NCI-H1092 treated with DMSO at 0.1 percent for 48 hours (cell line): ENCODE data around the gene KIF23.
A peak's percentile ranks its signal among the peaks of the same experiment; 100 is the strongest.

ENCODE experiments used
- DNase-seq: peaks from one replicate; lab custom pipeline; 2025; lab: John Stamatoyannopoulos, UW

Gene KIF23

GRCh38 chr15:69465253-69465652 lies 51.1 kb downstream of the KIF23 start:
- DNase-seq = no peak

DNA sequence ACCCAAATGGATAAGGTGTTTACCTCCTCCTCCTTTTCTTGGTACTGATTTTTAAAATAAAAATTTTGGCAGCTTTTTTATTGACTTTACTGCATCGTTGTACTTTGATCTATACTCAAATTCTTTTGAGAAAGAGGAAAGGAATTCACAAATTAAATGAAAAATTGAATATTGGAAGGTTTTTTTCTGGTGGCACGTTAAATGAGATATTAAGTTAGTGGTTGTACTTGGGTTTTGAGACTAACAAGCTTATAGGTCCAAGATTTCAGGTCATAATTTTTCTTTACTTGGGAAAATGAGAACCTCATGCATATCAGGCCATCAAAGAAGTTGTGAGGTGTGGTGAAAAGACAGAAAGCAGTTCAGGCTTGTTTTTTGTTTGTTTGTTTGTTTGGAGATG lies 52.6 kb downstream of the KIF23 start:
- DNase-seq = no peak

DNA sequence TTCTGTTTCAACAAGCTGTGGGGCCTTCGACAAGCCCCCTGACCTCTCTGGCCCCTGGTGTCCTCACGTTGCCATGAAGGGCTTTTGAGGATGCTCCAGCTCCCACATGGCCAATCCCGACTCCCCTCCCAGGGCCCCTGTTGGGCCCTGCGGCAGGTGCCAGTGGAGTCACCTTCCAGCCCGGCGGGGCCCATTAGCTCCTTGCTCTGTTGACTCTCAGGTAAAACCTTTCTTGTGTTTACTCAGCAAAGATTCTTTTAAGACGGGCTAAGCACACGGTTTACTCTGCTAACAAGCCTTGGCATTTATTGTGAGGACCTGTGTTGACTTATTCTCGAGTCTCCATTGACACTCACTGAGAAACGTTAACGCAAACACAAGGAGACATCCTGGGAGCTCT lies 53.5 kb downstream of the KIF23 start:
- DNase-seq = no peak

- DNase-seq = peak; percentile 89
Measured at GRCh38 chr15:69468241-69469121, 54.3 kb downstream of the KIF23 start.

DNA sequence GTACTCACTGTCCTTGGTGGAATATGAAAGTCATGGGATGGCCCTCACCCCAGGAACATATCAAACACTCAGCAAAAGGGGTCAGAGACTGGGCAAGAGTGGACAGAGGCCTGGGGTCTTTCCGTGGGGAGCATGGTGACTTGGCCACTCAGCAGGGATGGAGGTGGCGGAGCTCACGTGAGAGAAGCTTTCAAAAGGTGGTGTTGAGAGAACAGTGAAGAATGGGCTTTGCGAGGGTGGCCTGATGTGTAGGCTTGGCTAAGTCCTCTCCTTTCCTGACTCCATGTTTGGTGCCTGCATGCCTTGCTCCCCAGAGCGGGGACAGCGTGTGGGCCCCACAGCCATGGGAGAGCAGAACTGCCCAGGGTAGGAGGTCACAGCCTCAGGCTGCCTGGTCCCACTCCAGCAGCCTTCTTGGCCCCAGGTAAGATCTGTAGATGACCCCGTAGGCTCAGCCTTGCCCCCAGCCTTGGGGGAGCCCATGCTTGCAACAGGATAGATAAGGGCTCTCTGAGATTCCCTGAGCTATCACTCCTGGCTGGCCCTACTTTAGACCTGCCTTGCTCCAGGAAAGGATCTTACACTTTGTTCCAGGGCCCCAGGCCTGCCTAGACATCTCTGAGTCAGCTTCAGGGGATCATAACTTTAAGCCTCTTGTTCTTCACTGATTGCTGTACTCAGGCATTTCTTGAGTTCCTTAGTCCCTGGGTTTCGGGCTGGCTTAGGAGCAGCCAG lies 55.5 kb downstream of the KIF23 start:
- DNase-seq = no peak

- DNase-seq = no peak
Measured at GRCh38 chr15:69472046-69472445, 57.9 kb downstream of the KIF23 start.

GRCh38 chr15:69472562-69472961 lies 58.4 kb downstream of the KIF23 start:
- peak; percentile 44 for DNase-seq

DNA sequence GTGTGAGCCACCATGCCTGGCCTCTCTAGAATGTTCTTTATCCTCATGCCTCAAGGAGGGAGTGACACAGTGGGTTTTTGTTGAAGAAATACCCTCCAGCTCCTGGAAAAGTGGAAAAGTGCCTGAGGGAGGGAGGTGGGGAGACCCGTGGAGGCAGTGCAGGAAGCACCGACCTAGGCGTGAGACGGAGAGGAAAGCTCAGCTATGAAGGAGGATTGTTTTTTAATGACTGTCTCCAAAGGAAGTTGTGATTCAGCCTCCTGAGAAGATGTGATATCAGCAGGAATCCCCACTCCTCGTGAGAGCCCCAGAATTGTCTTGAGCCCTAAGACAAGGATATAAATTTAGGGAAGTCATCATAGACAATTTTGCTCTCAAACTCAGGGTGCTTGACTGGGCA lies 60.1 kb downstream of the KIF23 start:
- DNase-seq = no peak

DNA sequence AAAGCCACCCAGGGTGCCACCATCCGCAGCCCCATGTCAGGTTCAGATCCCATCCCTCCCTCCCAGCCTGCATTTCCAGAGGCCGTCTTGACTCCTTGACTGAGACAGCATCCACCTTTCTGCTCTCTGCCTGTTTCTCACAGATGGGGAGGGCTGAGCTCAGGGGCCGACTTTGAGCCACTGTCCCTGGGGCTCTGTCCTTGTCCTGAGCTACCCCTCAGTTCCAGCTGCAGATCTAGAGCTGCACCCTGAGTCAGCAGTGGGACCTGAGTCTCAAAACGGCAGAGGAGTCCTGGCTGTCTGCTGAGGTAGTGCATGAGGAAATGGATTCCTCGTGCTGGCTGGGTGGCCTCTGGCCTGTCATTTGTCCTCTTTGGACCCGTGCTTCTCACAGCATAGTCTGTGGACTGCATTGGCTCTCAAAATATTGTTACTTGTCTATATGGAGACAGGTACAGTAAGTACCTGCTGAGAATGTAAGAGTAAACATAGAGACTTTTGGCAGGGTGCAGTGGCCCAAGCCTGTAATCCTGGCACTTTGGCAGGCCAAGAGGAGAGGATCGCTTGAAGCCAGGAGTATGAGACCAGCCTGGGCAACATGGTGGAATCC lies 60.8 kb downstream of the KIF23 start:
- no peak for DNase-seq

- peak; percentile 21 for DNase-seq
Measured at GRCh38 chr15:69475769-69476358, 61.7 kb downstream of the KIF23 start.

DNA sequence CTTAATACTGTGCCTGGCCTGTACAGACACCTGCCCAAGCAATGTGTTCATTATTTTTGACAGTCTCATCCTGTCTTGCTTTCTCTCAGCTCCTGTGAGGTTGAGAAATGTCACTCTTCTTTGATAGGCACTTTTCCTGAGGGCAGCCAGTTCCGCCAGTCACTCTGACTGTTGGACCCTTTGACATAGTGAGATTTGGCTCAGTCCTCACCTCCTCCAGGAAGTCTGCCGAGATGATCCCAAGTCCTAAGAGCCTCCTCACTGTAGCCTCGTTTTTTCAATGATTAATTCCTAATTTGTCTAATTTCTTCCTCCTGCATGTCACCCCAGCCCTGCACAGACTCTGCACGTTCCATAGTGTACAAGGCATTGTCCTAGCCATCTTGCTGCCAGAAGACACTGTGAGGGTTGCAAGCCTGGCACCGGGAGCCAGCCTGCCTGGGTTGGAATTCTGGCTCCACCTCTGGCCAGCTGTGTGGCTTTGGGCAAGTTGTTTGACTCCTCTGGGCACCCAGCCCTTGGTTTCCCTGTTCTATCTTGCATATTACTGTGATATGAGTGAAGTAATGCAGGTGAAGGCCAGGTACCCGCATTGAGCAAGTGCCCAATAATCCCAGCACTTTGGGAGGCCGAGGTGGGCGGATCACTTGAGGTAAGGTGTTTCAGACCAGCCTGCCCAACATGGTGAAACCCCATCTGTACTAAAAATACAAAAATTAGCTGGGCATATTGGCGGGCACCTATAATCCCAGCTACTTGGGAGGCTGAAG lies 62.7 kb downstream of the KIF23 start:
- DNase-seq = no peak

GRCh38 chr15:69478259-69478781 lies 64.2 kb downstream of the KIF23 start:
- peak; percentile 56 for DNase-seq

DNA sequence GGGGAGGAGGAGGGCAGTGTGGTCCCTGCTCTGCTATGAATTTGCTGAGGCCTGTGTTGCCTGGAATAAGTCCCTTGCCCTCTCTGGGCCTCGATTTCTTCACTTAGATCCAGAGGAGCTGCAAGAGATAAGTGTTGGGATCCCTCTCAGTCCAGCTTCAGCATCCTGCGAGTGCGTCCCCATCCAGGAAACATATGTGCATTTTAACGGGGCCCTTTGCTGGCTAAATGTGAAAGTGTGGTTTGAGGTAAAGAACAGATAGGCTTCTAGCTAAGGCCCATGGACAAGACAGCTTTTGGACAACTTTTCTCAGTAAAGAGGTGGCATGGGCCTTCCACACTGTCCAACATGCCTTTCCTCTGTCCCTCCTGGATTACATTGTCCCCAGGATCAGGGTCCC lies 64.9 kb downstream of the KIF23 start:
- no peak for DNase-seq

DNA sequence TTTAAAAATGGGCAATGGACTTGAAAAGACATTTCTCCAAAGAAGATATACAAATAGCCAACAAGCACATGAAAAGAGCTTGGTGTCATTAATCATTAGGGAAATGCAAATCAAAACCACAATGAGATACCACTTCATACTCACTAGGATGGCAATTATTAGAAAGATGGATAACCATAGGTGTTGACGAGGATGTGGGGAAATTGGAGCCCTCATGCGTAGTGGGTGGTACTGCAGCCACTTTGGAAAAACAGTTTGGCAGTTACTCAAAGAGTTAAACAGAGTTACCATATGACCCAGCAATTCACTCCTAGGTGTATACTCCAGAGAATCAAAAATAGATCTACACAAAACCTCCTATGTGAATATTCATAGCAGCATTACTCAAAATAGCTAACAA lies 65.8 kb downstream of the KIF23 start:
- no peak for DNase-seq

- no peak for DNase-seq
Measured at GRCh38 chr15:69480932-69481331, 66.8 kb downstream of the KIF23 start.

- DNase-seq = no peak
Measured at GRCh38 chr15:69482686-69483256, 68.6 kb downstream of the KIF23 start.

DNA sequence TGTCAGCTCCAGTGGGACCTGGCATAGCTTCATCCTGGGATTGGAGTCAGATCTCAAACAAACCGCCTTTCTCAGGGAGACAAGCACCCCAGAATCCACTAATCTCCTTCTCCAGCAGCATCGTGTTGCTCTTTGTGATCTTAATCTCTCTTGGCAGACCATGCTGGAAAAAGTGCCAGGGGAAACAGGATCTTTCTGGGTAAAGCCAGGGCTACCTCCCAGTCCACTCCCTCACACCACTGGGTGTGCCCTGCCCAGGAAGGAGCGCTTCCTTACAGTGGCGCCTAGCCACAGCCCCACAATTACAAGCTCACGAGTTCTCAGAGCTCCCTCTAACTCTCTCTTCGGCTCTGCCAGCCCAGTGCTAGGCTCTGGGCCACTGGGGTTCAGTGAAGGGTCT lies 70.7 kb downstream of the KIF23 start:
- DNase-seq = no peak

- DNase-seq = no peak
Measured at GRCh38 chr15:69486481-69487110, 72.4 kb downstream of the KIF23 start.

DNA sequence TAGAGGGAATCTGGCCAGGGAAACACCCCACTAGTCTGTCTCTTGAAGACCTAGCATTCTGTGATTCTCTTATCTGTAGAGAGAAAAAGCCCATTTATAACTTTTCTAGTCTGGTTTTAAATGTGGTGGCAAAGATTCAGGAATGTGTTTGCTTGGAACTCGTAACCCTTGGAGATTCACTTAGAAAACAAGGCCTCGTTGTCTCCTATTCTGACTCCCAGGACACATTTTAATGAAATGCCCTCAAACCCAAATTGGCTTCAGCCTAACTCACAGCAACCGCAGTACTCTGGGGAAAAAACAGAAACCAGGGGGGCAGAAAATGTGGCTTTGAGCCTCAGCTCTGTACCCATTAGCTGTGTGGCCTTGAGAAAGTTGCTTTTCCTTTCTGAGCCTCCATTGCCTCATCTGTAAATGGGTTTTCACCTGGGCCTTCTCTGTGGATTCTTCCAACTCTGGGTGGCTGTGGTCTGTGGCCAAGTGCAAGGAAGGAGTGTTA lies 75.0 kb downstream of the KIF23 start:
- DNase-seq = no peak

- no peak for DNase-seq
Measured at GRCh38 chr15:69490356-69491037, 76.3 kb downstream of the KIF23 start.
